Measurements from ENCODE around the gene SLC9A9. TPM values are rescaled to one million over a fixed set of nuclear protein-coding genes. Genes with fewer than 3 reads are reported as not detected.
A peak's percentile ranks its signal among the peaks of the same experiment; 100 is the strongest.

The SLC9A9 gene
- total and polyA plus RNA-seq, 9 of the 15 experiments (the other 6 are each of a cell fraction or from before 2014, with no cell fraction given) = 0.03 to 0.13 TPM; not detected in 7

DNA sequence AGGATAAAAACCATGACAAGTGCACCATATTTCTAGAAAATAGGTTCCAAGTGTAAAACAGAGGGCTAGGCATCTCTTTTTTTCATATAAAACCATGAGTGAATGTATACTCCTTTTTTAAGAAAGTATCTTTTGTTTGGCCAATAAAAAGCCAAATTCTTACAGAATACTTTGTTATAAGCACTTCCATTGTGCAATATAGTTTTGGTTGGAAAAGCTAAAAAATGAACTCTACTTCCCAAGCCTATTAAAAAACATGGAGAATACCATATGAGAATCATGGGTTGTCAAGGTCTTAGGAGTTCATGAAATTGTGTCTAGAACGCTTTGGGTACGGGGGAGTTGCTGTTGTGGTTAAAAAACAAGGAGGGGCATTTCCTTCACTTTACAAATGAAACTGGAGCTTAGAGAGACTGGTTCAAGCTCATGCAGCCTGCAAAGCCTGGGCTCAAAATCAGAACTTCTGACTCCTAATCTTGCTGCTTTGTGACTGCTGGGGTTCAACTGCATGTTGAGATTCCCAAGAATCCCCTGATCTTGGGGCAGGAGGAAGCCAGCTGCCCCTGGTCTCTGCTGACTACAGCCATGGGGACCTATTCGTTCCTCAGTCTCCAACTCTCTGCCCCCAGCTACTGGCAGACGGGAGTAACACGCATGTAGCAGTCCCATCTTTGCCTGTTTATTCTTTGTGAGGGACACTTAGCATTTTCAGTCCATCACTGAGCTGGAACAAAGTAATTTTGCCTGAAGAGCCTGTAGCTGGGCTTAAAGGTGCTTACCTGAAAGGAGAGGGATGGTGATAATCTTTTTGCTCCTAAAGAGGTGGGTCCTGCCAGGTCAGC, 499.6 kb downstream of the SLC9A9 start (continued):
- TF ChIP-seq NKRF (IDR thresholded peaks at IDR 0.05; ENCODE audit: borderline replicate concordance) (no peak), ZNF77 (CRISPR knock-in tag; IDR thresholded peaks at IDR 0.05) (no peak), KDM2B (CRISPR knock-in tag; IDR thresholded peaks at IDR 0.05) (no peak), KLF13 (tag; IDR thresholded peaks at IDR 0.05; ENCODE audit: borderline replicate concordance, low read depth) (no peak), ZNF133 (CRISPR knock-in tag; IDR thresholded peaks at IDR 0.05) (no peak), SOX6 (IDR thresholded peaks at IDR 0.05) (no peak), GTF2A2 (tag; IDR thresholded peaks at IDR 0.05) (no peak), HMBOX1 (IDR thresholded peaks at IDR 0.05) (0 out of 2 replicates have a peak, but pooled peaks have one; percentile 32)
- TF ChIP-seq, protein P1, sequence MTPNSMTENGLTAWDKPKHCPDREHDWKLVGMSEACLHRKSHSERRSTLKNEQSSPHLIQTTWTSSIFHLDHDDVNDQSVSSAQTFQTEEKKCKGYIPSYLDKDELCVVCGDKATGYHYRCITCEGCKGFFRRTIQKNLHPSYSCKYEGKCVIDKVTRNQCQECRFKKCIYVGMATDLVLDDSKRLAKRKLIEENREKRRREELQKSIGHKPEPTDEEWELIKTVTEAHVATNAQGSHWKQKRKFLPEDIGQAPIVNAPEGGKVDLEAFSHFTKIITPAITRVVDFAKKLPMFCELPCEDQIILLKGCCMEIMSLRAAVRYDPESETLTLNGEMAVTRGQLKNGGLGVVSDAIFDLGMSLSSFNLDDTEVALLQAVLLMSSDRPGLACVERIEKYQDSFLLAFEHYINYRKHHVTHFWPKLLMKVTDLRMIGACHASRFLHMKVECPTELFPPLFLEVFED (CRISPR knock-in tag; conservative IDR thresholded peaks at IDR 0.05) = no peak
- TF ChIP-seq, protein P2, sequence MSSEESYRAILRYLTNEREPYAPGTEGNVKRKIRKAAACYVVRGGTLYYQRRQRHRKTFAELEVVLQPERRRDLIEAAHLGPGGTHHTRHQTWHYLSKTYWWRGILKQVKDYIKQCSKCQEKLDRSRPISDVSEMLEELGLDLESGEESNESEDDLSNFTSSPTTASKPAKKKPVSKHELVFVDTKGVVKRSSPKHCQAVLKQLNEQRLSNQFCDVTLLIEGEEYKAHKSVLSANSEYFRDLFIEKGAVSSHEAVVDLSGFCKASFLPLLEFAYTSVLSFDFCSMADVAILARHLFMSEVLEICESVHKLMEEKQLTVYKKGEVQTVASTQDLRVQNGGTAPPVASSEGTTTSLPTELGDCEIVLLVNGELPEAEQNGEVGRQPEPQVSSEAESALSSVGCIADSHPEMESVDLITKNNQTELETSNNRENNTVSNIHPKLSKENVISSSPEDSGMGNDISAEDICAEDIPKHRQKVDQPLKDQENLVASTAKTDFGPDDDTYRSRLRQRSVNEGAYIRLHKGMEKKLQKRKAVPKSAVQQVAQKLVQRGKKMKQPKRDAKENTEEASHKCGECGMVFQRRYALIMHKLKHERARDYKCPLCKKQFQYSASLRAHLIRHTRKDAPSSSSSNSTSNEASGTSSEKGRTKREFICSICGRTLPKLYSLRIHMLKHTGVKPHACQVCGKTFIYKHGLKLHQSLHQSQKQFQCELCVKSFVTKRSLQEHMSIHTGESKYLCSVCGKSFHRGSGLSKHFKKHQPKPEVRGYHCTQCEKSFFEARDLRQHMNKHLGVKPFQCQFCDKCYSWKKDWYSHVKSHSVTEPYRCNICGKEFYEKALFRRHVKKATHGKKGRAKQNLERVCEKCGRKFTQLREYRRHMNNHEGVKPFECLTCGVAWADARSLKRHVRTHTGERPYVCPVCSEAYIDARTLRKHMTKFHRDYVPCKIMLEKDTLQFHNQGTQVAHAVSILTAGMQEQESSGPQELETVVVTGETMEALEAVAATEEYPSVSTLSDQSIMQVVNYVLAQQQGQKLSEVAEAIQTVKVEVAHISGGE (CRISPR knock-in tag; IDR thresholded peaks at IDR 0.05) = no peak
- TF ChIP-seq, protein P3, sequence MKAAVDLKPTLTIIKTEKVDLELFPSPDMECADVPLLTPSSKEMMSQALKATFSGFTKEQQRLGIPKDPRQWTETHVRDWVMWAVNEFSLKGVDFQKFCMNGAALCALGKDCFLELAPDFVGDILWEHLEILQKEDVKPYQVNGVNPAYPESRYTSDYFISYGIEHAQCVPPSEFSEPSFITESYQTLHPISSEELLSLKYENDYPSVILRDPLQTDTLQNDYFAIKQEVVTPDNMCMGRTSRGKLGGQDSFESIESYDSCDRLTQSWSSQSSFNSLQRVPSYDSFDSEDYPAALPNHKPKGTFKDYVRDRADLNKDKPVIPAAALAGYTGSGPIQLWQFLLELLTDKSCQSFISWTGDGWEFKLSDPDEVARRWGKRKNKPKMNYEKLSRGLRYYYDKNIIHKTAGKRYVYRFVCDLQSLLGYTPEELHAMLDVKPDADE (conservative IDR thresholded peaks at IDR 0.05; ENCODE audit: control insufficient read depth, low read depth, low read length) = no peak
